WI38 (cell line): ENCODE measurements around the gene POLE4.

Experiments used
- H3K4me3 ChIP-seq: 2 replicates; pipeline ENCODE4 v1.5.1; 2011; ENCODE audit warnings: low read depth, mild to moderate bottlenecking, control low read depth, low read length
- TF ChIP-seq, protein P1 (sequence below): IDR thresholded peaks from 2 replicates; pipeline ENCODE4 v1.5.1; 2012; ENCODE audit warnings: low read depth, mild to moderate bottlenecking, control low read depth, low read length

The POLE4 gene

DNA sequence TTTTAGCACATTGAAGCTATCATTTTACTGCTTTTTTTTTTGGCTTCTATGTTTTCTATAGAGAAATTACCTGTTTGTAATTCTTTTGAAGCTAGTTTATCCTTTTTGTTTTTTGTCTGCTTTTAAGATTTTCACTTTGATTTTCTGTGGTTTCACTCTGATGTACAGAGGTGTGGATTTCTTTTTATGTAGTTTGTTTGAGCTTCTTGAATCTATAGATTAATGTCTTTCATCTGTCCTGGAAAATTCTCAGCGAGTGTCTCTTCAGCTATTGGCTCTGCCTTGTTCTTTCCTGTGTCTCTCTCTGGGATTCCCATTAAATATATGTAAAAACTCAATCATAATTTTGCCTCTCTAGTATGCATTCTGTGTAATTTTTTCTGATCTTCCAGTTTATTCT lies 8.4 kb downstream of the POLE4 start:
- TF ChIP-seq, protein P1, sequence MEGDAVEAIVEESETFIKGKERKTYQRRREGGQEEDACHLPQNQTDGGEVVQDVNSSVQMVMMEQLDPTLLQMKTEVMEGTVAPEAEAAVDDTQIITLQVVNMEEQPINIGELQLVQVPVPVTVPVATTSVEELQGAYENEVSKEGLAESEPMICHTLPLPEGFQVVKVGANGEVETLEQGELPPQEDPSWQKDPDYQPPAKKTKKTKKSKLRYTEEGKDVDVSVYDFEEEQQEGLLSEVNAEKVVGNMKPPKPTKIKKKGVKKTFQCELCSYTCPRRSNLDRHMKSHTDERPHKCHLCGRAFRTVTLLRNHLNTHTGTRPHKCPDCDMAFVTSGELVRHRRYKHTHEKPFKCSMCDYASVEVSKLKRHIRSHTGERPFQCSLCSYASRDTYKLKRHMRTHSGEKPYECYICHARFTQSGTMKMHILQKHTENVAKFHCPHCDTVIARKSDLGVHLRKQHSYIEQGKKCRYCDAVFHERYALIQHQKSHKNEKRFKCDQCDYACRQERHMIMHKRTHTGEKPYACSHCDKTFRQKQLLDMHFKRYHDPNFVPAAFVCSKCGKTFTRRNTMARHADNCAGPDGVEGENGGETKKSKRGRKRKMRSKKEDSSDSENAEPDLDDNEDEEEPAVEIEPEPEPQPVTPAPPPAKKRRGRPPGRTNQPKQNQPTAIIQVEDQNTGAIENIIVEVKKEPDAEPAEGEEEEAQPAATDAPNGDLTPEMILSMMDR = no peak
- H3K4me3 ChIP-seq = no peak overlapping the region

DNA sequence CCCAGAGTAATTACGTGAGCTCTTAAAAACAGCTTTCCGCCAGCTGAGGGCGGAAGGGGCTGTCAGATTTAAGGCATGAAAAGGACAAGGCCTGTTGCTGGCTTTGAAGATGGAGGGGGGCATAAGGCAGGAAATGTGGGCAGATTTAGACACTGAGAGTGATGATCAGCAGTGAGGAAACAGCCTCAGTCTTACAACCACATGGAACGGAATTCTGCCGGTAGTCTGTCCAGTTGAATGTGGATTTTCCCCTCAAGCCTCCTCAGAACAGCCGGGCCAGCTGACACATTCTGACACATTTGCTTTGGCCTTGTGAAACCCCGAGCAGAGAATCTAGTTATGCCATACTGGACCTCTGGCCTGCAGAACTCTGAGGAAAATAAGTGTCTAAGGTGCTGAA lies 16.6 kb downstream of the POLE4 start:
- TF ChIP-seq, protein P1 = no peak
- no peak overlapping the region for H3K4me3 ChIP-seq

DNA sequence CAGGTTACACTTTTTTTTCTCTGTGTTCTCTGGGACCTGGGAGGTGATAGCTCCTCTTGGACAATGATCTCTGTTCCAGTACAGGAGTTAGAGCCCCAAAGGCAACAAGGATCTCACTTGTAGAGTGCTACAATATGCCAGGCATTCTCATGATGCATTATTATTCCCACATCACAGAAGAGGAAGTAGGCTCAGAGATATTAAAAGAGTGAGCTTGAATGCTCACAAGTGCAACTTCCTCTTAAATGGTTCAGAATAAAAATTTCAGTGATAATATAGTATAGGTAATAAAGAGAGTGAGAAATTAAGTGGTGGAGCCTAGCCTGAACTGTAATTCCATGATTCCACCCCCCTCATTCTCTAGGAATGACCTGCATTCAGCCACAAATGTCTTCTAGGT lies 21.4 kb downstream of the POLE4 start:
- TF ChIP-seq, protein P1 = no peak

DNA sequence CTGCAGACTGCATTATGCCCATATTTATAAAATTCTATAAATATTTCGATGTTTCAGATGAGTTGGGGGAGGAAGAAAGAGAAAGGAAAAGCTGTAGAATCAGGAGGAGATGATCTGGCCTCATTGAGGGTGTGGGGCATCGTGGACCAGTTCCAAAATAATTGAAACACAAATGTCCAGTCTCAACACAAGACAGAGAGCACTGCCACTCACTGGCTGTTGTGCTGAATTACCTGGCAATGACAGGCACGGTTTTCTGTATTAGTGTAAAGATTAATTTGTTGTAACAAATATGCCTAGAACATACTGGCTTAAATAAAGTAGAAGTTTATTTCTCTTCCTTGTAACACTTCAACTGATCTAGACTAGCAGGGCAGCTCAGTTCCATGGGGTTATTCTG lies 24.1 kb downstream of the POLE4 start:
- H3K4me3 ChIP-seq = no peak overlapping the region
- TF ChIP-seq, protein P1 = no peak

More for the DNA sequence above, 21.4 kb downstream of the POLE4 start:
- no peak overlapping the region for H3K4me3 ChIP-seq

DNA sequence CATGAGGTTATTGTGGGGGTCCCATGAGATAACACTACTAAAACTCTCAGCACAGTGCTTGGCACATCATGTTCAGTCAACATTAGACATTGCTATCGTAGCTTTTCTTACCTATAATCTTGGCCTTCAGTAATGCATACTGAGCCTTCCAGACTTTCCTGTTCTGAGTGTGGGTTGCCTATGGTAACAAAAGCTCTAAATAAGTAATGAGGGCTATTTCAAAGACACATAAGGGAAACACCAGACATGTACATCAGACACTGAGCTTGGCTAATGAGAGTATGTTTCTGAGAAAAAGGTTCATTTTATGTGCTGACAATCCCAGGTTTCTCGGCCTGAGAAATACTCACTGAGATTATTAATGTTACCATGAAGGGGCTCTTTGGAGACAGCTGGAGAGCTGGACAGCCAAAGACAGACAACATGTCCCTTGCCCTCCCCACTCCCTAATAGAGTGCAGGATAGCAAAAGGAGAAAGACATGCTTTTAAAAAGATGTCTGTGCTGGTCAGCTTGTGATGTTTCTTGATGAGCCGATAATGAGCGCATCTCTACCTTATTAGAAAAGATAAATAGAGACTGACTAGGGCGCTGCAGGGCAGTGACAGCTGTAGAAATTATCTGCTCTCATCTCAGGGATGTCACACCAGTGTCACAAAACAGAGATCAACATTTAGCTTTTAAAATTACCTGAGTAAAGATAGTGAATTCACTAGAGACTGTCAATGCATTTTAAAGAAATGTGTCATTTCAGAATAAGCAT lies 25.4 kb downstream of the POLE4 start:
- TF ChIP-seq, protein P1 = no peak
- H3K4me3 ChIP-seq = no peak overlapping the region

DNA sequence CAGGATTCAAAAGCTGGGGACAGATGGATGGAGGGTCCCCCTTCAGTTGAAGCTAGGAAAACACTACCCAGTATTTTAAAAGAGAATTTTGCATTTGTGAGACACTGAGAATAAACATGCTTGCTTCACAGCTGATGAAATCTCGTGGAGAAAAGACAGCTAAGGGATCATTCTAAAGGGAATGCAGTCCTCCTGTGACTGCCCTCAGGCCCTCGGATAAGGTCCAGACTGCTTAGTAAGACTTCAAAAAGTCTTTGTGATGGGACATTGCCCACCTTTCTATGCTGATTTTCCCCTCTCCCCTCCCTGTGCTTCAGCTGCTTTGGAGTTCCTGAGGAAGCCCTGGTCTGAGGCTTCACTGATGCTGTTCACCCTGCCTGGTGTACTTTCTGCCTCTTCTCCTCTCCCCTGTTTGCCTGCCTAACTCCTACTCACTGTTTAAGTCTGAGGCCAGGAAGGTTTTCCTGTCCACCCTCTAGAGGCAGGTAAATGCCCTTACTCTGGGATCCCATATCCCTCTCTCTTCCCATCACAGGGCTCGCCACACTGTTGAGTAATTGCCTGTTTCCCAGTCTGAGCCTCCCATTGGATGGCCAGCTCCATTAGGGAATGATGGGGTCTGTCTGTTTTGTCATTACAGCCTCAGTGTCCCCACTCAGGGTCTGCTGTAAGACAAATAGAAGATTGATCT lies 26.6 kb downstream of the POLE4 start:
- TF ChIP-seq, protein P1 = no peak
- no peak overlapping the region for H3K4me3 ChIP-seq

DNA sequence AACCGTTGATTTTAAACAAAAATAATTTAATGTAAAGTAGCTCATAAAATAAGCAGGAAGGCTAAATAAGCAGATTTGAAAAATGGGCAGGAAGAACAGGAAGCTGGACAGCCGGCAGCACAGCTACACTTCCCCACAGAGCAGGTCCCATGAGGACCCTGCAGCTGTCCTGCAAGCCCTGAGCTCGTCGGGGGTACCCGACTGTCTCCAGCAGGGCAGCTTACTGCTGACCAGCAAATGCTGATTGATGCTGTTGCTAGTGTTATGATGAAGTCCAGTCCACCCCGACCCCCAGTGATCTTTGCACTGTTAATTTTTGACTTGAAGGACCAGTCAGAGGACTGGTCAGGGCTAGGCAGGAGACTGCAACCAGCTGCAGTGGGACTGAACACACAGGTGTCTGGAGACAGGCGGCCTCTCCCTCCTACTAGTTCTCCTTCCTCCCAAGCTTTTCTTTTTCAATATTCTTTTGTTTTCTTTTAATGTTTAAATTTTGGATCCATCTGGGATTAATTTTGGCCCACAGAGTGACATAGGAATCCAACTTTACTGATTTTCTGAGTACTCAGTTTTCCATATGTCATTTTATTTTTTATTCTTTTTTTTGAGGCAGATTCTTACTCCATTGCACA lies 27.7 kb downstream of the POLE4 start:
- H3K4me3 ChIP-seq = no peak overlapping the region
- TF ChIP-seq, protein P1 = no peak
